ENCODE measurements around the gene FAM168B.

FAM168B gene

GRCh38 chr2:131039908-131040660, 53.2 kb downstream of the FAM168B start:
- no peak for DNase-seq (ENCODE audit: low read depth)
- in situ Hi-C loops (cut with HindIII; ENCODE audit: low sequenced_read_pairs): no loop called here
- TF ChIP-seq CTCF (IDR thresholded peaks at IDR 0.05; ENCODE audit: low read depth, low read length, missing control alignments): no peak
- no peak overlapping the region for H3K4me3 ChIP-seq (ENCODE audit: low read depth, low read length)

- H3K4me3 ChIP-seq (ENCODE audit: low read depth, low read length): no peak overlapping the region
- in situ Hi-C loops (cut with HindIII; ENCODE audit: low sequenced_read_pairs): no loop called here
- TF ChIP-seq CTCF (IDR thresholded peaks at IDR 0.05; ENCODE audit: low read depth, low read length, missing control alignments): no peak
- DNase-seq (ENCODE audit: low read depth): no peak
Observed at GRCh38 chr2:131039535-131039907, 53.7 kb downstream of the FAM168B start.

- no peak for TF ChIP-seq CTCF (IDR thresholded peaks at IDR 0.05; ENCODE audit: low read depth, low read length, missing control alignments)
- no peak for DNase-seq (ENCODE audit: low read depth)
- H3K4me3 ChIP-seq (ENCODE audit: low read depth, low read length): no peak overlapping the region
- in situ Hi-C loops (cut with HindIII; ENCODE audit: low sequenced_read_pairs): no loop called here
Observed at GRCh38 chr2:131039101-131039440, 54.2 kb downstream of the FAM168B start.

GRCh38 chr2:131038258-131039100, 54.8 kb downstream of the FAM168B start:
- no peak for TF ChIP-seq CTCF (IDR thresholded peaks at IDR 0.05; ENCODE audit: low read depth, low read length, missing control alignments)
- in situ Hi-C loops (cut with HindIII; ENCODE audit: low sequenced_read_pairs): no loop called here
- DNase-seq (ENCODE audit: low read depth): no peak
- no peak overlapping the region for H3K4me3 ChIP-seq (ENCODE audit: low read depth, low read length)

- TF ChIP-seq CTCF (IDR thresholded peaks at IDR 0.05; ENCODE audit: low read depth, low read length, missing control alignments): no peak
- in situ Hi-C loops (cut with HindIII; ENCODE audit: low sequenced_read_pairs): no loop called here
Observed at GRCh38 chr2:131037398-131038257, 55.6 kb downstream of the FAM168B start.

GRCh38 chr2:131036696-131037397, 56.4 kb downstream of the FAM168B start:
- no peak for DNase-seq (ENCODE audit: low read depth)
- H3K4me3 ChIP-seq (ENCODE audit: low read depth, low read length): no peak overlapping the region
- in situ Hi-C loops (cut with HindIII; ENCODE audit: low sequenced_read_pairs): no loop called here
- TF ChIP-seq CTCF (IDR thresholded peaks at IDR 0.05; ENCODE audit: low read depth, low read length, missing control alignments): no peak

More at GRCh38 chr2:131037398-131038257, 55.6 kb downstream of the FAM168B start:
- no peak for DNase-seq (ENCODE audit: low read depth)
- H3K4me3 ChIP-seq (ENCODE audit: low read depth, low read length): no peak overlapping the region
